Activated CD4-positive, alpha-beta T cell treated with anti-CD3 and anti-CD28 coated beads, Interleukin-2, amount 50 U/mL, for 24 hours (primary cell): ENCODE results near the gene DNPEP.
"Not testable (repeated sequence)": the region's sequence is repeated elsewhere in the genome, so short reads cannot be mapped to it uniquely, and the experiment has no call there.

Experiments used
- DNase-seq, 2 donors: peaks; one replicate each; pipeline ENCODE4 v3.0.0-alpha.2; 2020; ENCODE audit warnings: low read depth in 1 of 2, low spot score in 1 of 2

Gene DNPEP

DNA sequence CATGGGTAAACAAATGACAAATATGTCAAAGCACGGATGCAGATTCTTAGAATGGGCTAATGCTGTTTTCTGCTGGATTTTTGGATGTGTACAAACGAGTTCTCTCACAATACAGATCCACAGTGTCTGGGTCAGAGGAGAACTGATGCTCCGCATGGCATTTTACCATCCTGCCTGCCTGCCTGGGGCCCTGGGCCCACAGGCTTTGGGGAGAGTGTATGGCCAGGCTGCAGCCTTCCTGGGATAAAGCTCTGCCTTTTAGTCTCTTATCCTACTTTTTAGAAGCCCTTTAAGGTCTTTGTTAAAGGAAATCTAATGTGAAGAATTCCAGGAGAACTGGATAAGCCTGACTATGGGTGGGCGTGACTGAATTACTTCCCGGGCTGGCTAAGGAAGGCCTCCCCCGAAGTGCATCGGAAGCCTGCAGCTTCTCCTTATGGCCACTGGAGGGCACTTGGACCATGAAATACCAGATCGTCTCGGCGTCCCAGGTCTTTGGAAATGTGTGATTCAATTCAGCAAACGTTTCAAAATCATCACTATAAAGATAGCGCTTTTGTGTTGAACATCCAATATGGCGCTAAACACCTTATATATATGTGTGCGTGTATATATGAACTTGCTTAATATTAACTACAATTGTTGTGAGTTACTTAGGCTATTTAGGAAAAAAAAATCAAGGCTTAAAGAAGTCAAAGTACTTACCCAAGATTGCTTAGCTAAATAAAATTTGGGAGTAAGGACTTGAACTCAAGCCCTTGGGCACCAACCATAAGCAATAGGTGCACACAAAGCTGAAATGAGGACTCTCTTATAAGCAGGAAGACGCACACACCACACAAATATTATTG, 15.2 kb upstream of the DNPEP start:
- DNase-seq, result peak in 1 of 2 donors; percentile 52

DNA sequence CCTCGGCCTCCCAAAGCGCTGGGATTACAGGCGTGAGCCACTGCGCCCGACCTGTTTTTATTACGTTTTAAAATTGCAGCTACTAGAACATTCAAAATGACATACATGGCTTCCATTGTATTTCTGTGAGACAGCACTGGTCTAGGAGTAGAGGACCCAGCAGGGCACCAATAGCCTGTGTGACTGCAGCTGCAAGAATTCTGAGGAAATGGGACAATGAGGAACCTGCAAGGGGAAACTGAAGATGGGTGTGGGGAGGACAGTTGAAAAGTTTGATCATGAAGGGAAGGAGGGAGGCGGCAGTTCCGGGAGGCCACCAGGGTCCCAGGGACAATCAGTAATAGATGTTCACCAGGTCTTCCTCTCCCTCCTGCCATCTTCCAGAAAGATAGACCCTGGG, 13.9 kb upstream of the DNPEP start:
- DNase-seq, result no peak

DNA sequence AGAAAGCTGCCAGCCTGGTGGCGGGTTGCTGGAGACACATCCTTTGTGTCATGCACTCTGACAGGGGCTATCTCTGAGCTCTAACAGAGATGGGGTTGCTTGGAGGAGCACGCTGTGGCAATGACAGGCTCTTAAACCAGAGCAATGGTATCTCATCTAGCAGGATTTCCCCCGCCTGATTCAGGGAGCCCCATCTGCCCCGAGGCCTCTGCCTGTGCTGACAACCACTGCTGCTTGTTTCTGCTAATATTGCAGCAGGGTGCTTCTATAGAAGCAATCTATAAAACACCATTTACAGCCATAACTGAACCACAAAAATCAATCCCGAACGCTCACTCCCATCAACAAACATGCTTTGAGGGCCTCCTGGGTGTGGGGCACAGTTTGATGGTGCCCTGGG, 12.8 kb upstream of the DNPEP start:
- DNase-seq, result no peak

DNA sequence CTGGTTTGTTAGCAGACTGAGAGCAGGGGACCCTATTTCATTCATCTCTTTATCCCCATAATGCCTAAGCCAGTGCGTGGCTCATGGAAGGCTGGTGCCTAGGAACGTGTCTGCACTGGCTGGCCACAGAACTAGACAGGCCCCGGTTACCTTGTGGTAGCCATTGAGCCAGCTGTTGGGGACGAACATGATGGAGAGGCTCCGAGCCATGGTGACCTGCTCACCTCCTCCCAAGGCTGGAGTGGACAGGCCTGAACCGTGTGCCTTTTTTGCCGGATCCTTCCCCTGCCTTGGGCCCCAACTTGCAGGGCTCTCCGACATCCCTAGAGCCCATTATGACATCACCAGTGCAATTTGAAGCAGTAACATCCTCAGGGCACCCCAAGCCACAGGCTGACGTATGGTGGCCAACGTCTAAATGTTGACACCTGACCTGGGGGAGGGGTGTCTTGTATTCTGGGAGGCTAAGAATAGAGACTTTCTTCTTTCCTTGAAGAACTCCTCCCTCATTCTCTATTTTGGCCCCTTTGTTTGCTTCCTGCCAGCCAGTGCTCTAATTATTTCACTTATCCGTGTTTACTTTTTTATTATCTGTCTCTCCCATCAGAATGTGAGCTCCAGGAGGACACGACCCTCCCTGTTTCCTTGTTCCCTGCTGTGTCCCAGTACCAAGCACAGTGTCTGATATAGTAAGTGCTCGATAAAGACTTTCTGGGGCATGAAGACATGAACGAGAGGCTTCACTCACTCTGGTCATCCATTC, 12.2 kb upstream of the DNPEP start:
- no peak for DNase-seq

DNA sequence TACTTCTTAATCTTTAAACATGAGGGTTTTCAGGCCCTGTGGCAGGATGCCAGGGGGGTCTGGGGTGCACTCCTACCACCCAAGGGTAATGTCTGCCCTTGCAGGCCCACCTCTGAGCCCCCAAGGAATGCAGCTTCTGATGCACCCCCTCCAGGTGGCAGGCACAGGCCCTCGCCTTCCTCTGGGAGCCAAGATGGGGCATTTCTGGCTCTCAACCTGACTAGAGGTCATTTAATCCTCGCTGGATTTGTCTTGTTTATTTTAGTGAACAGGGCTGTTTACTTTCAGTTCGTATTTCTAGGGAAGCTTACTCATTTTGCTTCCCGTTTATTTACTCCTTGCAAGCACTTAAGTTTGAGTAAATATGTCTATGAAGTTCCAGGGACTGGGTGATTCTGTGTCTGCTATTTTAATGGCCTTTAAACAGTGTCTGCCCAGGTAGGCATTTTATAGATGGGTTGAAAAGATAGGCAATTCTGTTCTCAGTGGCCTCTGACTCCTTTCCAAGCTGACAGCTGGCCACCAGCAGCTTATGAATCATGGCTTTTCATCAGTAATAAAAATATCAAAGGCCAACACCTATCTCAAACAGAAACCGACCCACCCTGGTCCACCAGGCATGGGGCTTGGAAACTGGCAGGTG, 11.1 kb upstream of the DNPEP start:
- no peak for DNase-seq

DNA sequence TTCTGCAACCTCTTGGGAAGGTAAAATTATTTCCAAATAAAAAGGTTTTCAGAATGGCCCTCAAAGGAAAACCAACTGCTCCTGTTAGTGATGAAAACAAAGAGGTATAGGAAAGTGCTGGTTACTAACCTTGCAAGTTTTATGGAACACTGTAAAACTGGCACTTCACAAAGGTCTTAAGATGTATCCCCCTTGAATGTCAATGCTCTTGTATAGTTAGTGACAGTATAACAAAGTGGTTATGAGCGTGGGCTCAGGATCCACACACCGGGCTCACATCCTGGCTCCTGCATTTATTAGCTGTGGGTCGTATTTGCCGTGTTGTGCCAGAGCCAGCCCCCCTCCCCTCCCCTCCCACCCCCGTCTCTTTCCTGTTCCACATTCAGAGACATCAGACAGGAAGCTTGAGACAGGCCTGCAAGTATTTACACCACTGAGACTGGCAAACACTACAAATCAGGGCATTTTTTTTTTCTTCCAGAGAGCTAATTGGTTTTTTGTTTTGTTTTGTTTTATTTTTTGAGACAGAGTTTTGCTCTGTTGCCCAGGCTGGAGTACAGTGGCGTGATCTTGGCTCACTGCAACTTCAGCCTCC, 9.2 kb upstream of the DNPEP start:
- DNase-seq, result no peak

DNA sequence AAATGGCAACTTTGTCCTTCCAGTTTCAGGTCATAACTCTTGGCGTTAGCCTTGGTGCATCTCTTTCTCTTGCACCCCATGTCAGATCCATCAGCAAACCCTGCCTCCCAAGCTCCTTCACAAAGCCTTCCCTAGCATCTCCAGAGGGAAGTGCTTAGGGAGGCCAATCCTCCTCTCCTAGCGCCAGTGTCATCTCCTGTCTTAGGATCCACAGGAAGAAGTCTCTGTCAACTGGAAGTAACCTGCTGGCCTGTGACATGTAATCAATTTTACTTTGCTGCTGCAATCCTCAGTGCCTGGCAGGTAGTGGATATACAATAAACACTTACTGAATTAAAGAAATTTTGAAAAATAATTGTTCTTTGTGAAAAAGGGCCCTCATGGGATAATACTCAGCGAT, 7.9 kb upstream of the DNPEP start:
- no peak for DNase-seq

DNA sequence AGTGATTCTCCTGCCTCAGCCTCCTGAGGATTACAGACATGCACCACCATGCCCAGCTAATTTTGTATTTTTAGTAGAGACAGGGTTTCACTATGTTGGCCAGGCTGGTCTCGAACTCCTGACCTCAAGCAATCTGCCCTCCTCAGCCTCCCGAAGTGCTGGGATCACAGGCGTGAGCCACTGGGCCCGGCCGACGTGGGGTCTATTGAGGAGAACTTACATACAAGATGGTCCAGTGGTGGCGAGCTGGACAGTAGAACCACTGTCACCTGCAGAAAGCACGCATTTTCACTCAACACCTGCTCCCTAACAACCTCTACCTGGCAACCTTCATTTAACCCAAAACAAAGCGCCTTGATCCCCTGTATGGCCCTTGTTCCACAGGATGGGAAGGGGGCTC, 7.3 kb upstream of the DNPEP start:
- not testable (repeated sequence) for DNase-seq

DNA sequence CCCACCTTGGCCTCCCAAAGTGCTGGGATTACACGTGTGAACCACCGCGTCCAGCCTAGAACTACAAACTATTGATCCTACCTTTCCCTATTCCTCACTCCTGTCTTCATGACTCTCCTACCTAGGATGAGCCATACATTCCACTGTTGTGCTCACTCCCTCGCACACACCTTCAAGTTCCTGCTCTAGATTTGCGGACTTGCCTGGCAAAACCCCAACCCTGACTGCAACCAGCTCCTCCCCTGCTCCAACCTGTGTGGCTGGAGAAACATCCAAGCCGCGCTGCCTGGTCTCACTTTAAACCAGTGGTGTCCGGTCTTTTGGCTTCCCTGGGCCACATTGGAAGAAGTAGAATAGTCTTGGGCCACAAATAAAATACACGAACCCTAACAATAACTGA, 5.0 kb upstream of the DNPEP start:
- DNase-seq, result no peak

DNA sequence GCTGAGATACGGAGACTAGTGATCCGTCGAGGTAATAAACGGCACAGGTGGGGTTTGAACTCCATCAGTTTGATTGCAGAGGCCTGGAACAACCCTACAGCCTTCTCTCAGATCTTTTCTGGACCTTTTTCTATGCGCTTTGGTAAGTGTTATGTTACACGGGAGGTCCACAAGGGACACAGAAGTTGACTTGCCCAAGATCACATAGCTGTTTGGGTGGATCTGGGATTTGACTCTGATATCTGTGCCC, 1.1 kb upstream of the DNPEP start:
- no peak for DNase-seq

DNA sequence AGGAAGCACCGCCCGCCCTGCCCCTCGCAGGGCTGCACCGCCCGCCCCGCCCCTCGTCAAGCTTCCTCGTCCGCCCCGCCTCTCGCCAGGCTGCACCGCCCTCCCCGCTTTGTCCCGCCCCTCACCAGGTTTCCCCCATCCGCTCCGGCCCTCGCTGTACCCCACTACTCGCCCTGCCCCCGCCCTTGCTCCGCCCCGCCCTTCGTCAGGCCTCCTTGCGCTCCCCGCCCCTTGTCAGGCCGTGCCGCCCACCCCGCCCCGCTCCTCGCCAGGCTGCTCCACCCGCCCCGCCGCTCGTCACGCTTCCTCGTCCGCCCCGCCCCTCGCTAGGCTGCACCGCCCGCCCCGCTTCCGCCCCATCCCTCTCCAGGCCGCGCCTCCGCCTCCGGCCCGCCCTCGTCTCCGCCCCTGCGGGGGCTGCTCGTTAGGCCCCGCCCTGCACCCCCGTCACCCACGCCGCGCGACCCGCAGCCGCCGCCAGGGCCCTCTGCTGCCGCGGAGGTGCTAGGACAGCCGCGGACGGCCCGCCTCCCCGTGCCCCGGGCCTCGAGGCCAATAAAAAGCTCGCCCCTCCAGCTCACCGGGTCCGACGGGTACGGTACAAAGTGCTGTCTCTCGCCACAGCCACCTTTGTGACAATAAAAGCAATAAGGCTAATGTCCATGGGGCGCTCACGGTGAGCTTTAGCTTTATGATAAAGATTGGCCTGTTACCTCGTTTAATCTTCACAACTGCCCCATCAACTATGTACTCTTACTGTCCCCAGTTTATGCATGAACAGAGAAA, 602 bp upstream of the DNPEP start:
- peak; percentile 97 to 99 for DNase-seq

DNA sequence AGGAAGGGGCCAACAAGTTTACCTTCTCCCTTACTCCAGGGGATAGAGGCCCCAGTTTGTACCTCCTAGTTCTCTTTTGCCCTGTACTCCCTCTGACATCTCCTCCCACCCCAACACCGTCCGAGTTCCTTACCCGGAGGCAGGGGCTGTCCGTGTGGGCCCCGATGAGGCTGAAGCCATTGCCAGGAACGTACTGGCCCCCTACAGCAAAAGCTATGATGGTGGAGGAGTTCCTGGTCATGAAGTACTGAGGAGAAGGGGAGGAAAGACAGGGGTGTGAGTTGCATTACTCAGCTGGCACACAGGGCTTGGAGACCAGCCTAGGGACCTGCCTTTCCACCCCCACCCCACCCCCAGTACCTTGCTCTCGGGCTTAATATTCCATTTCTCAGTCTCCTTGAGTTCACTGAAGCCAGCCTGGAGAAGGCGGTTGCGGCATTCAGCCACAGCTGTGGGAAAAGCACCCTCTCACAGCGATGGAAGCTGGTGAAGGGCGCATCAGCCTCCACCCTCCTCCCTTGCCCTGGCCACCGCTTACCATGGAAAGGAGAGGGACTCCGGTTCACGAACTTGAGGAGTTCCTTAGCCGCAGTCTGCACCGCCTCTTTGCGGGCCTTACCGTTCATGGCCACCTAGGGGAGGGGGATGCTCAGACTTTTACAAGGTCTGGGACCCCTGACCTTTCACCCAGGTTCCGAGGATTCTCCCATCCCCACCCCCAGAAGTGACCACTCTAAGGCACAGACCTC, 1.0 kb downstream of the DNPEP start:
- DNase-seq, result no peak

DNA sequence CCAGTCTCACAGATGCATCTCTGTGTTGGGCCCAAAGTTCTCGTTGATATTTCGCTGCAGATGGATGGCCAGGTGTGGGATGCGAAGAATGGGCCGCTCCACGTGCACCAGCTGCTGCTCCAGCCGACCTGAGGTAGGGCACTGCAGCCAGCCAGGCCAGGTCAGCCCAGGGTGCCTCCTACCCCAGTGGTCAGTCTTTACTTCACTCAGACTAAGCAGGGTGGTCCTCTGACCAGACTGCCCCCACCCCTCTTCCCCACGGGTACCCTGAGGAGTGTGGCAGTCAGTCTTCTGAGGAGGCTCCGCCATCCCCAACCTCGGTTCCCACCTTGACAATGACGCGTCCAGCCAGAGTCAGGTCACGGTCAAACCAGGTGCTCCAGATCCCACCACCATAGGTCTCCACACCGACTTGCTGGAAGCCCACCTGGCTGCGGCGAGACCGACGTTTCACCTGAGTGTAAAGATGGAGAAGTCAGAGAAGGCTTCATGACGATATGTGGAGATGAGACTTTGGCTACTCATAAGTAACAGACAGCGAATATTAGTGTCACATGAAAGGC, 1.7 kb downstream of the DNPEP start:
- DNase-seq, result no peak

DNA sequence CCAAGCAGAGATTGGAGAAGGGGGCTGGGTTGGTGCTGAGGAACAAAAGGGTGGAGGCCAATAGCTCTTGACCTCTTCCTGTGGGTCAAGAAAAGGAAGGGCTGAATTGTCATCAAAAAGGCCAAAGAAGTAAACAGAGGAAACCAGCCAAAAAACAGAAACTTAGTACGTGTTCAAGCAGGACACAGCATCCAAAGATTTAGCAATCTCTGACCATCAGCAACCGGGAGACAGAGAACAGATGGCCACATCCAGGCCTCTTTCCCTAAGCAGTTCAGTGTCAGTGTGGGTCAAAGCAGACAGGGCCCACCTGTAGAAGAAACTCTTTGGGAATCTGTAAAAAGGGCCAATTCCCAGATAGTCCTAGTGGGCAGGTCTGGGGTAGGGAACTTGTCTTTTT, 2.9 kb downstream of the DNPEP start:
- DNase-seq, result no peak

DNA sequence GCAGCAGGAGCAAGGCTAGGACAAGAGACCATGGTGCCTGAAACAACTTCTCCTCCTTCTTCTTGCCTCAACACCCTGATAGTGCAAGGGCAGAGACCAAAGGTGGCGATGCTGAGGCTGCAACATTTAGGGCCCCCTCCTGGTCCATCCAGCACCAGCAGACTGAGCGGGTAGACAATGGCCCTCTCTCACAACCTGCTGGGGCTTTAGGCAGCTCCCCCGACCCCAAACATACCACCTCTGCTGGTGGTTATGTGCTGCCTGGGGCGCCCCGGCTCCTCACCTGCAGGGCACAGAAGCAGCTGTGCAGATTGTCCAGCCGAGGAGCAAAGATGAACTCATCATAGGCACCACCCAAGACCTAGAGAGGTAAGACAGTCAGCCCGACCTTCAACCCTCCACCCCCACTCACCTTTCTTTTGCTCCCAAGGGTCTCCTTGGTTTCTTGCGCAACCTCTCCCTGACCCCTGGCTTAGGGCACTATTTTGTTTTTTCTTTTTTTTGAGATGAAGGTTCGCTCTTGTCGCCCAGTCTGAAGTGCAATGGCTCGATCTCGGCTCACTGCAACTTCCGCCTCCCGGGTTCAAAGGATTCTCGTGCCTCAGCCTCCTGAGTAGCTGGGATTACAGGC, 3.5 kb downstream of the DNPEP start:
- no peak for DNase-seq

DNA sequence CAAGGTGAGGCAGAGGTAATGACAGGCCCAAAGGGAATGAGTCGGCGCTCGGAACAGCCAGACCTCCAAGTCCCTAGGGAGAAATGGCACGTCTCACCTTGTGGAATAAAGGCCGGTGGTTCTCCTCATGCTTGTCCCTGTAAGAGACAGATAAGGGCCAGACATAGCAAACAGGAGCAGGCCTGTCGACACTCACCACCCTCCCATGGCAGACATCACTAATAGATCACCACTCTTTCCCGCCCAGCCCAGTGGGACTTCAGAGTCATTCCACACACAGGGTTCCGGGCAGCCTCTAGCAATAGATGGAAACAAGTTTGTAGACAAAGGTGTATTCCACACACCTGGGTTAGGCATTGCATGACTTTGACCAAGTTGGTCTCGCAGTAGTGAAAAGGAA, 6.3 kb downstream of the DNPEP start:
- DNase-seq, result no peak

DNA sequence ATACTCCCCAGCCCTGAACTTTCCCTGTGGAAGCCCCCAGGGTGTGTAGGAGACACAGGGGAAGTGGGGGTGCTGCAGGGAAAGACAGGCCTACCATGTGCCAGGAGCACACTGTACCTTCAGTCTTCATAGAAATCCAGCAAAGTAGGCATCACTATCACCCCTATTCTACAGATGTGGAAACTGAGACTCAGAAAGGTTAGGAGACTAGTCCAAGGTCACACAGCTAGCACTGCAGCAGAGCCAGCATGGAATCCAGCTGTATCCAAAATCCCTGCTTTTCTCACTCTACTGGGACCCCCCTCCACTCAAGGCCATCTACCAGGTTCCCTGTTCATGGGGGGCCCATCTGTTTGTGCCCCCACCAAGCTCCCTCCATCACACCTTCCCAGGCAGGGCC, 6.8 kb downstream of the DNPEP start:
- no peak for DNase-seq

DNA sequence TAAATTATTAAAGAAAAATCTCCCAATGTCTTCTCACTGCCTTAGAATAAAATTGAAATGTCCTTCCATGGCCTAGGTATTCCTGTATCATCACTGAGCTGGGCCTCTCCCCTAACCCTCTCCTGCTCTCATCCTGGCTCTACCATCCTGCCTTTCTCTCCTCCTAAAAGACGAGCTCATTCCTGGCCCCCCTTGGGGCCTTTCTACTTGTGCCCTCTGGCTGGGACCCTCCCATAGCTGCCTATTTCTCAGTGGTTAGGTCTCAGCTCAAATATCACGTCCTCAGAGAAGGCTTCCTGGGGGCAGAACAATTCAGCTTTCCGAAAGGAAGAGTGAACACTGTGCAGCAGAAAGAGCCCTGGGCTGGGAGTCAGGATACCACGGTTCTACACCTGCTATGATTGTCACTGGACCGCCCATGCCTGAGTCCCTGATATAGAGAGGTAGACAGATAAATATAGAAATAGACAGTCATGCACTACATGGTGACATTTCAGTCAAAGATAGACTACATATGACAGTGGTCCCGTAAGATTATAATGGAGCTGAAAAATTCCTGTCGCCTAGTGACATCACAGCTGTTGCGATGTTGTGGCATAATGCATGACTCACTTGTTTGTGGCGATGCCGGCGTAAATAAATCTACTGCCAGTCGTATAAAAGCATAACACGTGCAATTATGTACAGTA, 9.4 kb downstream of the DNPEP start:
- no peak for DNase-seq

DNA sequence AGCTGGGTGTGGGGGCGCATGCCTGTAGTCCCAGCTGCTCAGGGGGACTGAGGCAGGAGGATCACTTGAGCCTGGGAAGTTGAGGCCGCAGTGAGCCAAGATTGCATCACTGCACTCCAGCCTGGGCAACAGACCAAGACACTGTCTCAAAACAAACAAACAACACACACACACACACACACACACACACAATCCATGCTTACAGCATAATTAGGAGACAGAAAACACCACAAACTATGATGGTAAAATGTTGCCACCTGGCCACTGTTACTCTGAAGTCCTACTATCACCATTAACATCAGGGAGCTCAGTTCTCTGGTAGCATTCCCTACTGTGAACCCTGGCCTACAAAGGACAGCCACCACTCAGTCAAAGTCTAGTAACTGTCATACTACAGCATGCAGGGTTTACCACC, 18.3 kb downstream of the DNPEP start:
- no peak for DNase-seq
